ENCODE results near the gene SH3BGRL3.
"Not testable (repeated sequence)": the region's sequence is repeated elsewhere in the genome, so short reads cannot be mapped to it uniquely, and the experiment has no call there.

SH3BGRL3 gene

DNA sequence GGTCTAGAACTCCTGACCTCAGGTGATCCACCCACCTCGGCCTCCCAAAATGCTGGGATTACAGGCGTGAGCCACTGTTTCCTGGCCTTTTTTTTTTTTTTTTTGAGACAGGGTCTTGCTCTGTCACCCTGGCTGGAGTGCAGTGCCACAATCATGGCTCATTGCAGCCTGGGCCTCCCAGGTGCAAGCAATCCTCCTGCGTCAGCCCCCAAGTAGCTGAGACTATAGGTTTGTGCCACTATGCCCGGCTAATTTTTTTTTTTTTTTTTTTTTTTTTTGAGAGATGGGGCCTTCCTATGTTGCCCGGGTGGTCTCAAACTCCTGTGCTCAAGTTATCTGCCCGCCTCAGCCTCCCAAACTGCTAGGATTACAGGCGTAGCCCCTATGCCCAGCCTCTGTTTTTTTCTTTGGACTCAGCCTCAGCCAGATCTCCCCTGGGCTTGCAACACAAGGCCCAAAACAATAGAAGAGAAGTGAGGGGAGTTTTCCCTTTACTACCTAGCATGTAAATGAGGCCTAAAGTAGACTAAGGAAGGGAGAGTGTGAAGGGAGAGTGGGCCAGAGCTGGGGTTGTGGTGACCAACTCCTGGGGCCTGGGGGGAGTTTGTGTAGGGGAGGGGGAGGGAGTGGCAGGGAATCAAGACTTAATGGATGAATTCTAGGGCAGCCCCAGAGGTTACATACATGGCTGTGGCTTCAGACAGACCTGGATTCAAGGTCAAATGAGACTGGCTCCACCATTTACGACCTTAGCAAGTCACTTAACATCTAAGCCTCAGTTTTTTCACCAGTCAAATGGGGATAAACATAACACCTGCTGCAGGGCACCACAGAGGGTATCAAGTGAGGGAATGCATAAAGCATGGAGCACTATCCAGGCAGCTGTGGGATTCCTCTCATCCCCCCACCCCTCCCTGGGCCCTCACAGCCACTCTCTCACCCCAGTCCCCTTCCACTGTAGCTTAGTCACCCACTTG, 36.3 kb downstream of the SH3BGRL3 start:
- DNase-seq (ENCODE audit: low read depth, low spot score) = no peak

DNA sequence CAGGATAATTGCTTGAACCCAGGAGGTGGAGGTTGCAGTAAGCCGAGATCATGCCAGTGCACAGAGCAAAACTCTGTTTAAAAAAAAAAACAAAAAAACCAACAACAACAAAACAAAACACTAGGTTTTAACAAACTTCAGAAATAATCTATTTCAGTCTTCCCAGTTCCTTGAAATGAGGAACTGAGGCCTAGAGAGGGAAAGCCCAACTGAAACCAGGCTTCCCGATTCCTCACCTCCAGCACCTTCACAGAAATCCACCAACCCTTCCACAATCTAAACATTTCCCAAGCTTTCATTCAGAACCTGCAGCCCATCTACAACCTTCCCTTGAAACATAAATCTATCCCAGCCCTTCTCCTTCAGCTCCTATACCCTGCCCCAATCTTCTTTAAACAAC, 37.3 kb downstream of the SH3BGRL3 start:
- DNase-seq (ENCODE audit: low read depth, low spot score) = no peak

DNA sequence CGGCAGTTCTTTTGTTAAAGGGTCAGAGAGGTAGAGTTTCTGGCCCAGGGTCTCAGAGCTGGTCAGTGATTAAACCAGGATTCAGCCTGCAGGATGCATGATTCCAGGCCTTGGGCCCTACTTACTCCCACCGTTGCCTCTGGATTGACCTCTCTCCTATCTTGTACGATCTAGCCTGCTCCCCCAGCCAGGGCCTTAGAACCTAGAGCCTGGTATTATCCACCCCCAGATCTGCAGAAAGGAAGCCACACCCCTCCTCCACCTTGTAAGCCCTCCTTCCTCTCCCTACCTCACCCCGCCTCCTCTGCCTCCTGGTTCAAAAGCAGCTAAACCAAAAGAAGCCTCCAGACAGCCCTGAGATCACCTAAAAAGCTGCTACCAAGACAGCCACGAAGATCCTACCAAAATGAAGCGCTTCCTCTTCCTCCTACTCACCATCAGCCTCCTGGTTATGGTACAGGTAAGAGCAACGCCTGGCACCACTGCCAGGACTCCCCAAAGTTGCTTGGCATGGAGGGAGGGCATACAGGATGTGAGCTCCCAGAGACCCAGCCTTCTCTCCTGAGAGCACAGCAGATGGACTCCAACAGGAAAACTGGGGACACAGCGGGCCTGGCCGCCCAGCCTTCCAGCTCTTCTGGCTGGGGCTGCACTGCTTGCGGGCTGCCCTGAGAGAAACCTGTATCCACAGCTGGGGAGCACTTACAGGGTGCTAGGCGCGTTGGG, 37.9 kb downstream of the SH3BGRL3 start, which contains the start of gene CD52:
CD52 (plus strand) TSS at position 347 of the 726 bp plus-strand sequence; CDS start at position 407, 60 bp downstream.
- DNase-seq (ENCODE audit: low read depth, low spot score) = no peak

DNA sequence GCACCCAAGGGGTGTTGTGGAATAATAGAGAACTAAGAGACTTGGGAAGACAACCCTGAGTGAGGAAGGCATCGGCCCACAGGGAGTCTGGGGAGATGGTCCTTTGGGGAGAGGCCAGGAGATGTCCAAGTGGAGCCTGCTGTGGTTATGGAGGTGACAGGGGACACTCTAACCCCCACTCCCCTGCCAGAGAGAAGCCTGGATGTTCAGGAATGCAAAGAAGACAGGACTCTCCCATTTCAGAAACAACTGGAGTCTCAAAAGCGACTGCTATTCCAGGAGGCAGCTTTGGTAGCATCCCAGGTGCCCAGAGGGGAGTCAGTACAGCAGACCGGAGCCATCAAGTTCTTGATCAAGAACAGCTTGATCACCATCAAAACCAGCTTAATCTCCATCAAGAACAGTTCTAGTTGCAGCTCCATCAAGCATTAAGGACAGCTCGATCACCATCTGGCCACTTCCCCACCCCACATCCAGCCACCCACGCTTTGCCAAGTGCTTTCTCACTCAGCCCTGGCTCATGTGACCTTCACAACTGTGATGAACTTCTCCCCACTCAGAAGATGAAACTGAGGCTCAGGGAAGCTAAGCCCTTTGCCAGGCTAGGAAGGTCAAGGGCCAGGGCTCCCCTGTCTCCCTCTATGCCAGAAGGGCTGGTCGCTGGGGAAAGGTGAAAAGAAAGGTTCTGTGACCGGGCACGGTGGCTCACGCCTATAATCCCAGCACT, 38.6 kb downstream of the SH3BGRL3 start:
- no peak for DNase-seq (ENCODE audit: low read depth, low spot score)

DNA sequence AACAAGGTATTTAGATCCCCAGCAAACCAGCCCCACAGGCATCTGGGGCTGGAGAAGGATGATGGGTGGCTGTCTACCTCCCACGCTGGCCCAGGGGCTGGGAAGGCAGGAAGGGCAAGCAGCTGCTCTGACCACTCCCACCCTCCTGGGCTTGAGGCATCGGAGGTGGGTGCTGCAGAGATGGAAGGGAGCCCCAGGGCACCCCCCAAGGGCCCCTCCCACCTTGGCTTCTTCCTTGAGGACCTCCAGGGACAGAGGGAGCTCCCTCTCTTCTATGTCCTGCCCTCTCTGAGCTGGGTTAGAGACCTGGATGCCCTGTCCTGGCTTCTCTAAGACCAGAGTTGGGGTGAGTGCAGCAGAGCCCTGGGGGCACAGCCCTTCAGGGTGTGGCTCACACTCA, 41.0 kb downstream of the SH3BGRL3 start:
- no peak for DNase-seq (ENCODE audit: low read depth, low spot score)

DNA sequence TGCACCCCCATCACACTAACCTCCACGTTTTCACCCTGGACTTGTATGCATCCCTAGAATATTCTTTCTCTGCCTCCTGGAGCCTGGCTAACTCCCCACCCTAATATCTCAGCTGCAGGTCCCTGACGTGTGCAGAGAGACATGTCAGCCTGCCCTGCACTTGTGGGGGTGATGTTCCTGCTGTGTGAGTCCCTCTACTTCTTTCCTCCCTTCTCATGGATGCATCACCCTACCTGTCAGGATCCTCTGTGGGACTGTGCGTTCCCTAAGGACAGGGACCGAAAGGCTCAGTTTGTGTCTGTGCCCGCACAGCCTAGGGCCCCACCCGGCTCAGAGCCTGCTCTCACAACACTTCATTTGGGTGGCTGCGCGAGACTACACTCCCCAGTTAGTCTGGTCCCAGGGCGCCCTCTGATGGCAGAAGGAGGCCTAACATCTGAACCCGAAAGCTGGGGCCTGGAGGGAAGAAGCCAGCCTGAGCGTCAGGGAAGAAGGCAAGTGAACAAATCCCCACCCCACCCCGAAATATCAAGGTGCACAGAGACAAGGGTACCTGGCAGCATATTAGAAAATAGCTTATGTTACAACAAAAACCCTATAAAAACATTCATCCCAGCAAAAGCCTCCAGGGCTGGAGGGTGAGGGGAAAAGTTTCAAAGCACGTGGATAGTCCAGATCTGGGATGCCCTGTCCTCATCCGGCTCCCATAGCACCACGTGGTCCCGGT, 41.6 kb downstream of the SH3BGRL3 start:
- DNase-seq (ENCODE audit: low read depth, low spot score) = peak; percentile 53

DNA sequence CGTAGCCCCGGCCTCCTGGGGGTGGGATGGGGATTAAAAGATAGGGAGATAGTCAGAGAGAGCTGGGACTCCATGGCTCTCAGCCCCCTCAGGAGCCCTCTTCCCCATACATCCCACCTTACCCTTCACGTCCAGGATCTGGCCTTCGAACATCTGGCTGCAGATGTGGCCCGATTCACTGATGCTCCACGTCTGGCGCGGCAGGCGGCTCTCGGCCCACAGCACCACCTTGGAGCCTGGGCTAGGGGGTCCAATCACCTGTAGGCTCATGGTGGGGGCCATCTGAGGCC, 42.1 kb downstream of the SH3BGRL3 start:
- no peak for DNase-seq (ENCODE audit: low read depth, low spot score)

DNA sequence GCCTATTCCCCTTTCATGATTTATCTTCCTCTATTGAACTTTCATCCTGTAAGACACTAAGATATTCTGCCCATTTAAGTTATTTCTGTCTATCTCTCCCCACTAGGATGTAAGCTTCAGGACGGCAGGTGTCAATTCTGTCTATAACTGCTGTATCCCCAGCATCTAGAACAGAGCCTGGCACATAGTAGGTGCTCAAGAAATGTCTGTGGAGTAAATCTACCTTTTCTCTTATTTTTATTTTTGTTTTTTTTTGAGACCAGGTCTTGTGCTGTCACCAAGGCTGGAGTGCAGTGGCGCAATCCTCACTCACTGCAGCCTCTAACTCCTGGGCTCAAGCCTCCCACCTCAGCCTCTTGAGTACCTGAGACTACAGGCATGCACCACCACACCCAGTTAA, 43.5 kb downstream of the SH3BGRL3 start:
- DNase-seq (ENCODE audit: low read depth, low spot score) = no peak

DNA sequence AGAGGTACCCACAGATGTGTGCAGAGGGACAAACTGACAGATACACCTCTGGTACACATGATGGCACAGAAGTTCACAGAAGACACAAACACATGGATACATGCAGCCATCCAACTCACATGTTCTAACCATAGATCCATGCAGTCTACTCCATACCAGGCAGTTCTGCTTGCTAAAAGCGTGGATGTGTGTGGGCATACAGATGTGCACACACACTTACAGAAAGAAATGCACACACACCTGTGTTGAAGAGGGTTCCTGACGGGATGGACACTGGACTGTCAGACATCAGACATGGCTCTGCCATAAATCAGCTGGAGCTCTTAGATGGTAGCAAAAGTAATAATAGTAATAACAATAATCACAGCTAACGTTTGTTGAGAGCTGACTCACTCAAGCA, 44.7 kb downstream of the SH3BGRL3 start:
- no peak for DNase-seq (ENCODE audit: low read depth, low spot score)

DNA sequence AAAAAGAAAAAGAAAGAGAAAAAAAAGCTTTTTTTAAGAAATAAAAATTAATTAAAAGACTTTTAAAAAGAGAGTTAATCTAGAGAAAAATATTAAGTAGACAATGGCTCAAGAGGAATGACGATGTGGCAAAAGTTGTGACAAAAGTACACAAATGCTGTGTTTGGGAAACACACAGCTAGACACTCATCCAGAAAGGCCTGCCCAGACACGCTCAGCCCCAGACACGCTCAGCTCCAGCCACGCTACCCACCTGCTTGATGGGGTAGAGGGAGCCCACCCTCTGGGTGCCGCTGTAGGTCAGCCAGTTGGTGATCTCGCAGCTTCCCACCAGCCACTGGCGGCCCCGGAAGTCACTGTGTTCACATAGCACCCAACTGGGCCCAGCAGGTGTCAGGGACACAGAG, 48.1 kb downstream of the SH3BGRL3 start:
- DNase-seq (ENCODE audit: low read depth, low spot score) = no peak

DNA sequence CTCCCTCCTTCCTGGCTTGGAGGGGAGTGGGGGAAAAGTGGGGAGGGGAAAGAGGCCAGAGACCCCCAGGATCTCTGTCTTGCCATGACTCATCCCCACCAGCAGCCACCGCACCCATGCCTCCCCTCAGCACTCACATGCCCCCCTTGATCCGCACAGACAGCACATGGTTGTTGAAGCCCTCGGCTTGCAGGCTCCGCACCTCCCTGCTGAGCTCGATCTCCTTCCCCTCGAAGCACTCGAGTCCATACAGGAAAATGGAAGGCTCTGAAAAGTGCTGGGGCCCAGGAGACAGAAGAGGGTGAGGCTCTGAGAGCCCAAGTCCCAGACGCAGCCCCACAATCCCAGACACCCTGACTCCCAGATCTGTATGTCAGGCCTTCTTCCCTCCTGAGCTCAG, 48.7 kb downstream of the SH3BGRL3 start:
- DNase-seq (ENCODE audit: low read depth, low spot score) = no peak

DNA sequence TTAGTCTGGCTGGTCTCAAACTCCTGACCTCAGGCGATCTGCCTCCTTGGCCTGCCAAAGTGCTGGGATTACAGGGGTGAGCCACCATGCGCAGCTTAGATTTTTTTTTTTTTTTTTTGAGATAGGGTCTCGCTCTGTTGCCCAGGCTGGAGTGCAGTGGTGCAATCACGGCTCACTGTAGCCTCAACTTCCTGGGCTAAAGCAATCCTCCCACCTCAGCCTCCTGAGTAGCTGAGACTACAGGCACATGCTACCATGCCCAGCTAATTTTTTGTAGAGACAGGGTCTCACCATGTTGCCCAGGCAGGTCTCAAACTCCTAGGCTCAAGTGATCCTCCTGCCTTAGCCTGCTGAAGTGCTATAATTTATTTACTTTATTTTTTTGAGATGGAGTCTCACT, 49.5 kb downstream of the SH3BGRL3 start:
- not testable (repeated sequence) for DNase-seq (ENCODE audit: low read depth, low spot score)

DNA sequence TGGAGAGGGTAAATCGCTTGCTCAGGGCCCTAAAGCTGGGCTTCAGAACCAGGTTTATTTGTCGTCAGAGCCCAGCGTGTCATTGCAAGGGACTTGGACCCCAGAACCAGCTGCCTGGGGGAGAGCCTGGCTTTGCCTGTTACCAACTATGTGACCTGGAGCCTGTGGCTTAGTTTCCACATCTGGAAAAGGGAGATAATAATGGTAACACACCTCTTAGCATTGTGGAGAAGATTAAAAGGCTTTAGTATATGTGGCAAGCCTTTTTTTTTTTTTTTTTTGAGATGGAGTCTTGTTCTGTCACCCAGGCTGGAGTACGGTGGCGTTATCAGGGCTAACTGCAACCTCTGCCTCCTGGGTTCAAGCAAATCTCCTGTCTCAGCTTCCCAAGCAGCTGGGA, 50.4 kb downstream of the SH3BGRL3 start:
- no peak for DNase-seq (ENCODE audit: low read depth, low spot score)

All from brain pericyte (primary cell).